OCI-M2 (cell line): Measurements from ENCODE around the gene ENO2.

Experiments used
- DNase-seq: peaks from one replicate; lab custom pipeline; 2025; ENCODE audit not compliant: unreplicated experiment; lab: John Stamatoyannopoulos, UW

ENO2 gene

GRCh38 chr12:6912164-6912935 lies 2.0 kb upstream of the ENO2 start:
- DNase-seq, result no peak

DNA sequence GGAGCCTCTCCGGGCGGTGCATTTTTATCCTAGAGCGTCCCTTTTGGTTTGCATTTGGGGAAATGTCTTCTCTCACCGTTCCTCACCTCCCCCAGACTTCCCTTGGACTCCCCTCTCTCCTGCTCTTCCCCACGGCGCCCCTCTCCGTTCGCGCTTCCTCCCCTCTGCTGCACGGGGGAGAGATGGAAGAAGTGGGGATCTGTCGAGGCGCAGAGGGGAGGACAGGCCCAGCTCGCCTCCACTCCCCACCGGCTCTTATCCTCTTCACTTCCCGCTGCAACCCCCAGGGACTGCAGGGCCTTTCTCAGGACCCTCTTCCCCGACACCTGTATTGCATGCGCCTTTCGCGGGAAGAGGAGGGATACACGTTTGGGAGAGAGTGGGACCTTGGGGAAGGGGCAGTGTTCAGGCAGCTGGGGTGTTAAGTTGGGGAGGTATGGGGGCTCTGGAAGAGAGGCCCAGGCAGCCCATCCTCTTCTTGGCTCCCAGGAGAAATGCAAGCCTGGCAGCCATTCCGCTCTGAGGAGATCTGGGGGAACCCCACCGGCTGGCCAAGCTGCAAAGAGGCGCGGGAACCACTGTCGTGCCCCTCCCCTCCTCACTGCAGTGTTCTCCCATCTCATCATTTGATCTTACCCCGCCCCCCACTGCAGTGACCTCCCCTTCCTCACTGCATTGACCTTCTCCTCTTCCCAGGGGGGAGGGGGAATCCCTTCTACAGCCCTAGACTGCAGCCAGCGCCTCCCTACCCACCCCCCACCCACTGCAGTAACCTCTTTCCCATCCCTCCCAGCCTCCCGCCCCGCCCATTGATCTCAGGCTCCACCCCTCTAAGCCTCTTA lies 788 bp downstream of the ENO2 start:
- DNase-seq, result no peak

DNA sequence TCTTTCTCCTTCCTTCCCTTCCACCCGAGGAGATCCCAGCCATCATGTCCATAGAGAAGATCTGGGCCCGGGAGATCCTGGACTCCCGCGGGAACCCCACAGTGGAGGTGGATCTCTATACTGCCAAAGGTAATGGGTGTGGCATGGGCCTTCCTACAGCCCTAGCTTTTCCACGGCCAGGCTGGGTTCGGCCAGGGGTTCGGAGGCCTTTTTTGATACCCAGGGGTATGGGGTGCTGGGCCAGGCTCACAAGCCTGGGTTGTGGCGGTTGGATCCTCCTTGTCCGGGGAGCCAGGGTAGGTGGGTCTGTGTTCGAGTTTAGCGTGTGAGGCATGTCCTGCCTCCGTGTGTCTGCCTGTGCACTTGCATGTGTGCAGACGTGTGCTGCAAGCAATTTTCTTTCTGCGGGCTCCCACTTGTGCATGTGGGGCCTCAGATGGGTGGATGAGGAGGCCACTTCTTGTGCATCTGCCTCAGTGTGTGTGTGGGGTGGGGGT lies 1.5 kb downstream of the ENO2 start:
- no peak for DNase-seq

GRCh38 chr12:6916426-6917200 lies 2.2 kb downstream of the ENO2 start:
- no peak for DNase-seq

DNA sequence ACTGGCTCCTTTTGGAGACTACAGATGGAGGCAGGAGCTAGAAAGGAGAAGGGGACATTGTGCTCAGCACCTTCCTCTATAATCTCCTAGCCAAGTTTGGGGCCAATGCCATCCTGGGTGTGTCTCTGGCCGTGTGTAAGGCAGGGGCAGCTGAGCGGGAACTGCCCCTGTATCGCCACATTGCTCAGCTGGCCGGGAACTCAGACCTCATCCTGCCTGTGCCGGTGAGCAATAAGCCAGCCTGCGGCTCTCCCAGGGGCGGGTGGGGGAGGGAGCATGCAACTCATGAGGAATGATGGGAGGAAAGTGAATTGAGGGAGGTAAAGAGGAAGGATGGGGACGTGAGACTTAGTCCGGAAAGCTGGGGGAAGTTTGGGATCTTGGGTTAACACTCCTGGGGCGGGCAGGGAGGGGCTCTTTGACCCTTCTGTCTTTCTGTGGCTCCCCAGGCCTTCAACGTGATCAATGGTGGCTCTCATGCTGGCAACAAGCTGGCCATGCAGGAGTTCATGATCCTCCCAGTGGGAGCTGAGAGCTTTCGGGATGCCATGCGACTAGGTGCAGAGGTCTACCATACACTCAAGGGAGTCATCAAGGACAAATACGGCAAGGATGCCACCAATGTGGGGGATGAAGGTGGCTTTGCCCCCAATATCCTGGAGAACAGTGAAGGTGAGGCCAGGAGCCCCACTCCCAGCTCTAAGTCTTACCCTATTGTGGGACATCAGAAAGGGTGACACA lies 3.3 kb downstream of the ENO2 start:
- no peak for DNase-seq

- no peak for DNase-seq
Measured at GRCh38 chr12:6919588-6919987, 5.2 kb downstream of the ENO2 start.

GRCh38 chr12:6921539-6921938 lies 7.2 kb downstream of the ENO2 start:
- no peak for DNase-seq

DNA sequence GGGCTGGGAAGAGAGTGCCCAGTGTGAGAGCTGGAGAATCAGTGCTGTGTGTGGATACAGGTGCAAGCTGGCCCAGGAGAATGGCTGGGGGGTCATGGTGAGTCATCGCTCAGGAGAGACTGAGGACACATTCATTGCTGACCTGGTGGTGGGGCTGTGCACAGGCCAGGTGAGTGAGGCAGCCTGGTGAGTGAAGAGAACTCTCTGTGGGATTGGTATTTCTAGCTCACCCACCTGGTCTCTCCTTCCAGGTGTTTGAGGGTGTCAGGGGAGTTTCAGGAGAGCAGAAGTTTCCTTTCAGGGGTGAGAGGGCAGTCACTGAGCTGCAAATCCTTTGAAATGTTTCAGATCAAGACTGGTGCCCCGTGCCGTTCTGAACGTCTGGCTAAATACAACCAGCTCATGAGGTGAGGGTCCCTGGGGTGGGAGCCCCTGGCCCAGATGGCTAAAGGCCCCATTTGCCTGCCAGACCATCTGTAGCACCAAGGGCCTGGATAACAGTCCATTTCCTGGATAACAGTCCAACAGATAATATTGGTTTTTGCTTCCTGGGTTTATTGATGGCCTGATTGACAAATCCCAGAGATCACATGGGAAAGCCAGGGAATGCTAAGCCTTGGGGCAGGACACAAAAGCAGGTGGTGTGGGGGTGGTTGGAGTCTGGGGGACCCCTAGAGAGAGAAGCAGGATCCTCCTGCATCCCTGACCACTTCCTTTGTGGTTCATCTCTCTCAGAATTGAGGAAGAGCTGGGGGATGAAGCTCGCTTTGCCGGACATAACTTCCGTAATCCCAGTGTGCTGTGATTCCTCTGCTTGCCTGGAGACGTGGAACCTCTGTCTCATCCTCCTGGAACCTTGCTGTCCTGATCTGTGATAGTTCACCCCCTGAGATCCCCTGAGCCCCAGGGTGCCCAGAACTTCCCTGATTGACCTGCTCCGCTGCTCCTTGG lies 7.9 kb downstream of the ENO2 start:
- no peak for DNase-seq

- DNase-seq, result no peak
Measured at GRCh38 chr12:6923003-6923732, 8.8 kb downstream of the ENO2 start.

GRCh38 chr12:6923851-6924250 lies 9.5 kb downstream of the ENO2 start:
- DNase-seq, result no peak

DNA sequence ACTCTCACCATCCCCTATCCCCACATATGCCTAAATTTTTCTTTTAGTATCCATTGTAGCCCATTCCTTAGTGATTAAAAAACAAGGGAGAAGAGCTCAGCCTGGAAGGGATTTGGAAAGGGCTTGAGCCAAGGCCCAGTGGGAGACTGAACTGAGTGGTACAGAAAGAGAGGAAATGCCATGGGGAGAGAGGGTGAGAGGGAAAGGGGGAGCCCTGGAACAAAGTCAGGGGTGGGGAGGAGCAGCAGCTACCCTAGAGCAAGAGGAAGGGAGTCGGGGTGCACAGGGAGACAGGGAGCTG lies 10.8 kb downstream of the ENO2 start:
- no peak for DNase-seq

- DNase-seq, result no peak
Measured at GRCh38 chr12:6925540-6926279, 11.3 kb downstream of the ENO2 start.

- DNase-seq, result no peak
Measured at GRCh38 chr12:6927379-6928021, 13.1 kb downstream of the ENO2 start, which contains the start of gene ATN1. Gene ATN1 (plus strand): TSS chr12:6927959. CDS start chr12:6934002, 6,043 bp downstream.

GRCh38 chr12:6928022-6928702 lies 13.8 kb downstream of the ENO2 start:
- no peak for DNase-seq

DNA sequence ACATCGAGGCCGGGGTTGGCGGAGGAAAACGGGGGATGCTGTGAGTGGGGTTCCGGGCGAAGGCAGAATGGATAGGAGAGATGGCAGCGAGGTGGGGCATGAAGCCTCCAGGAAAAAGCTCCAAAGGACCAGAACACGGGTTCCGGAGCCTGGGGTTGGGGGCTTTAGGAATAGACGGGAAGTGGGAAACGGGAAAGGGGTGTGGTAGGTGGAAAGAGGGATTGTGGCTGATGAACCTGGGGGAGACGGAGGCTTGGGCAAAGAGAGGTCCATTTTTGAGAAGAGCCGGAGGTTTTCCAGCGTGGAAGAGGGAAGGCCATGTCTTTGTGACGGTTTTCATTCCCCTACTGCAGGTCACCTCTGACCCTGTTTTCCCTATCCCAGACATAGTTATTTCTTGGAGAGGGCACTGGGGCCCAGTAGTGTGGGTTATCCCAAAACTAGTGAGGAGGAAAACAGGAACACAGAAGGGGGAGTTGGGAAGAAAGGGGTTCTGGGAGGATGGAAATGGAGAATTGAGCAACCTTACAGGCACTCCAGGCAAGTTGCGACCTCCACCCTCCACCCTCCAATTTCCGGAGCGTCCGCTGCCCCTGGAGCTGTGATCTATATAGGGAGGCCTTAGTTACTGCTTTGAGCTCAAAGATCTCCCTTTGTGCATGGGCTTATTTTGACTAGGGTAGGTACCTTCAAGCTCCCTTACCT lies 14.5 kb downstream of the ENO2 start:
- no peak for DNase-seq
